K562 (cell line): ENCODE data around the gene TMC6. TPM values are rescaled to one million over a fixed set of nuclear protein-coding genes. Genes with fewer than 3 reads are reported as not detected.
A peak's percentile ranks its signal among the peaks of the same experiment; 100 is the strongest.

Experiments
- CXXC5 ChIP-seq: fragments of 250-450 bp; sonication (Bioruptor Pico); IDR thresholded peaks from 2 replicates; pipeline ENCODE4 v1.8.0; 2022; ENCODE audit warnings: inconsistent platforms, mild to moderate bottlenecking, moderate library complexity
- FIP1L1 ChIP-seq: fragments of 200-400 bp; formaldehyde crosslinking; IDR thresholded peaks from 2 replicates; pipeline ENCODE4 v1.6.1; 2018; ENCODE audit warnings: mild to moderate bottlenecking, low read depth, low read length; ENCODE audit not compliant: poor library complexity, severe bottlenecking
- HNRNPH1 ChIP-seq: fragments of 200-400 bp; formaldehyde crosslinking; optimal IDR thresholded peaks from 2 replicates; pipeline ENCODE3; 2017; ENCODE audit warnings: low read depth, mild to moderate bottlenecking, low read length, moderate library complexity
- L3MBTL2 ChIP-seq: fragments of 450-650 bp; IDR thresholded peaks from 2 replicates; pipeline ENCODE4 v1.6.1; 2016; ENCODE audit warnings: mild to moderate bottlenecking, moderate library complexity
- MAFF ChIP-seq: IDR thresholded peaks from 2 replicates; pipeline ENCODE4 v1.6.1; 2012; ENCODE audit warnings: low read length, improper control_type of control experiment
- MAZ ChIP-seq, 2 experiments: fragments of 450-650 bp in 1 of 2; sonication (generic) in 1 of 2; formaldehyde crosslinking; IDR thresholded peaks in 1 of 2; conservative IDR thresholded peaks in 1 of 2; 2 replicates each; pipeline versions ENCODE4 v1.4.0 to v1.5.0; 2020; ENCODE audit warnings: mild to moderate bottlenecking in 1 of 2, missing genetic modification reagents in 1 of 2
- NFIC ChIP-seq: fragments of 450-650 bp; IDR thresholded peaks from 2 replicates; pipeline ENCODE4 v1.6.1; 2017; ENCODE audit warnings: mild to moderate bottlenecking, inconsistent platforms
- NR2C1 ChIP-seq, 2 experiments: fragments of 450-650 bp; IDR thresholded peaks; 2 replicates each; pipeline ENCODE4 v1.6.1; 2017; ENCODE audit warnings: mild to moderate bottlenecking in 2 of 2, antibody characterized with exemption in 1 of 2, inconsistent platforms in 1 of 2, missing compliant biosample characterization in 1 of 2, missing genetic modification characterization in 1 of 2
- NRF1 ChIP-seq, 2 experiments: fragments of 450-650 bp; IDR thresholded peaks in 1 of 2; conservative IDR thresholded peaks in 1 of 2; 2 replicates each; pipeline ENCODE4 v1.6.1; 2014; ENCODE audit warnings: mild to moderate bottlenecking in 2 of 2
- SMAD4 ChIP-seq: fragments of 250-450 bp; sonication (Bioruptor Pico); conservative IDR thresholded peaks from 2 replicates; pipeline ENCODE4 v1.8.0; 2021; ENCODE audit warnings: inconsistent platforms, mild to moderate bottlenecking, moderate library complexity
- TAF15 ChIP-seq: fragments of 200-400 bp; formaldehyde crosslinking; IDR thresholded peaks from 2 replicates; pipeline ENCODE4 v1.6.1; 2017; ENCODE audit warnings: mild to moderate bottlenecking, low read depth, low read length, moderate library complexity
- TBL1XR1 ChIP-seq, 2 experiments: IDR thresholded peaks; 2 replicates each; pipeline ENCODE4 v1.6.1; 2012; ENCODE audit warnings: improper control_type of control experiment in 2 of 2, low read length in 2 of 2, mild to moderate bottlenecking in 1 of 2
- THRAP3 ChIP-seq: fragments of 450-650 bp; IDR thresholded peaks from 2 replicates; pipeline ENCODE4 v1.6.1; 2016; ENCODE audit warnings: mild to moderate bottlenecking, inconsistent platforms, borderline replicate concordance
- ZFX ChIP-seq: sonication (generic); formaldehyde crosslinking; IDR thresholded peaks from 2 replicates; pipeline ENCODE4 v1.8.0; 2022; ENCODE audit warnings: mild to moderate bottlenecking, missing genetic modification reagents, moderate library complexity
- polyA plus RNA-seq, 8 experiments: library from polyadenylated mRNA; depleted of rRNA in 4 of 8; stranded (reverse) in 5 of 8; unstranded in 3 of 8; fragments of >200 nt; fragmentation: Nextera tagmentation in 2 of 8; fragmentation: Illumina TruSeq in 1 of 8; extraction: Ambion mirVana in 2 of 8; extraction: Trizol in 1 of 8; gene quantifications; 2 replicates each; pipeline versions ENCODE4 v1.2.1 to v1.2.3, GENCODE V29; 2011 to 2014; ENCODE audit warnings: inconsistent platforms in 1 of 8, missing spikeins in 1 of 8
- total RNA-seq, 7 experiments: library from RNA; depleted of rRNA in 6 of 7; stranded (reverse); fragments of >200 nt in 6 of 7; fragmentation: Illumina TruSeq in 2 of 7; extraction: Trizol in 2 of 7; gene quantifications; 2 replicates each; pipeline versions ENCODE4 v1.2.1 to v1.2.3, GENCODE V29; 2011 to 2021; ENCODE audit warnings: low replicate concordance in 1 of 7
- TF ChIP-seq, protein P1 (sequence below), 2 experiments: fragments of 450-650 bp; formaldehyde crosslinking in 1 of 2; IDR thresholded peaks; 2 replicates each; pipeline versions ENCODE4 v1.4.0 to v1.6.1; 2014 to 2020; ENCODE audit warnings: mild to moderate bottlenecking in 2 of 2, borderline replicate concordance in 1 of 2, low read depth in 1 of 2
- TF ChIP-seq, protein P2 (sequence below), 2 experiments: fragments of 450-650 bp; conservative IDR thresholded peaks; 2 replicates each; pipeline ENCODE4 v1.6.1; 2017; ENCODE audit warnings: mild to moderate bottlenecking in 2 of 2, moderate library complexity in 2 of 2
- TF ChIP-seq, protein P3 (sequence below): sonication (generic); formaldehyde crosslinking; IDR thresholded peaks from 2 replicates; pipeline ENCODE4 v1.9.0; 2022; ENCODE audit warnings: mild to moderate bottlenecking, missing genetic modification reagents

Gene TMC6
- total and polyA plus RNA-seq, 9 of the 15 experiments (the other 6 are each of a cell fraction or from before 2014, with no cell fraction given), result 4.1 to 351 (median 66.9) TPM

DNA sequence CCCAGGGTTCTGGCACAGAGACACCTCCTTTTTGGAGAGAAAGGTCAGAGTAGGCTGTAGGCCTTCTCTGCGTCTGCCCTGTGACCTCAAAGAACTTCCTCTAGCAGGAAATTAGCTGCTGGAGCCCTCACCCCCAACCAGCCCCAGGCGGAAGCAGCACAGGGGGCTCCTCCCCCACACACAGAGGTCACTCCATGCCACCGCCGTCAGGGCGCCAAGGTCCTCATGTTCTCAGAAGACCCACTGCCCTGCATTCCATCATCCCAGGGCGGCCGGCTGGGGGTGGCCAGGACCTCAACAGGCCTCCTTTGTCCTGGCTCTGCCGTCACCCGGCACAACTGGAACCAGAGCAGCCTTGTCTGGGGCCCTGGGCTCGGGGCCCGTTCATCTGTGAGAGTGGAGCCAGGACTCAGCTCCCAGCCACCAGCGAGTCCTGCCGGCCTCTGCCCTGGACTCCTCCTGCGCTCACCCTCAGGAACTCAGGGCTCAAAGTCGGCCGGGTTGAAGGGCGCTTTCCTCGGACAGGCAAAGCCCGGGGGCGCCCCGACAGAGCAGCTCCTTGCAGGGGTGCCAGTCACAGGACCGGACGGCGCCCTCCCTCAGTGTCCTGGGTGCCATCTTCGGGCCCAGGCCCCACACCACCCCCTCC lies 1.2 kb downstream of the TMC6 start (continued):
- TF ChIP-seq CXXC5 (CRISPR knock-in tag), result peak; percentile 35; the same call in 1 of the 2 replicates
- TF ChIP-seq, protein P1, sequence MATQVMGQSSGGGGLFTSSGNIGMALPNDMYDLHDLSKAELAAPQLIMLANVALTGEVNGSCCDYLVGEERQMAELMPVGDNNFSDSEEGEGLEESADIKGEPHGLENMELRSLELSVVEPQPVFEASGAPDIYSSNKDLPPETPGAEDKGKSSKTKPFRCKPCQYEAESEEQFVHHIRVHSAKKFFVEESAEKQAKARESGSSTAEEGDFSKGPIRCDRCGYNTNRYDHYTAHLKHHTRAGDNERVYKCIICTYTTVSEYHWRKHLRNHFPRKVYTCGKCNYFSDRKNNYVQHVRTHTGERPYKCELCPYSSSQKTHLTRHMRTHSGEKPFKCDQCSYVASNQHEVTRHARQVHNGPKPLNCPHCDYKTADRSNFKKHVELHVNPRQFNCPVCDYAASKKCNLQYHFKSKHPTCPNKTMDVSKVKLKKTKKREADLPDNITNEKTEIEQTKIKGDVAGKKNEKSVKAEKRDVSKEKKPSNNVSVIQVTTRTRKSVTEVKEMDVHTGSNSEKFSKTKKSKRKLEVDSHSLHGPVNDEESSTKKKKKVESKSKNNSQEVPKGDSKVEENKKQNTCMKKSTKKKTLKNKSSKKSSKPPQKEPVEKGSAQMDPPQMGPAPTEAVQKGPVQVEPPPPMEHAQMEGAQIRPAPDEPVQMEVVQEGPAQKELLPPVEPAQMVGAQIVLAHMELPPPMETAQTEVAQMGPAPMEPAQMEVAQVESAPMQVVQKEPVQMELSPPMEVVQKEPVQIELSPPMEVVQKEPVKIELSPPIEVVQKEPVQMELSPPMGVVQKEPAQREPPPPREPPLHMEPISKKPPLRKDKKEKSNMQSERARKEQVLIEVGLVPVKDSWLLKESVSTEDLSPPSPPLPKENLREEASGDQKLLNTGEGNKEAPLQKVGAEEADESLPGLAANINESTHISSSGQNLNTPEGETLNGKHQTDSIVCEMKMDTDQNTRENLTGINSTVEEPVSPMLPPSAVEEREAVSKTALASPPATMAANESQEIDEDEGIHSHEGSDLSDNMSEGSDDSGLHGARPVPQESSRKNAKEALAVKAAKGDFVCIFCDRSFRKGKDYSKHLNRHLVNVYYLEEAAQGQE (IDR thresholded peaks at IDR 0.05; ENCODE audit: borderline replicate concordance), result peak; percentile 44
- TF ChIP-seq, protein P1 (CRISPR knock-in tag; IDR thresholded peaks at IDR 0.05; ENCODE audit: low read depth), result no peak
- 0 out of 2 replicates have a peak, but pooled peaks have one; percentile 21 for TF ChIP-seq L3MBTL2
- peak; percentile 27 to 47; a peak in 2 of 4 replicates for TF ChIP-seq NRF1 (conservative IDR thresholded peaks at IDR 0.05 in 1 of 2, IDR thresholded peaks at IDR 0.05 in 1 of 2)
- TF ChIP-seq TAF15, result no peak
- TF ChIP-seq HNRNPH1, result no peak
- TF ChIP-seq, protein P2, sequence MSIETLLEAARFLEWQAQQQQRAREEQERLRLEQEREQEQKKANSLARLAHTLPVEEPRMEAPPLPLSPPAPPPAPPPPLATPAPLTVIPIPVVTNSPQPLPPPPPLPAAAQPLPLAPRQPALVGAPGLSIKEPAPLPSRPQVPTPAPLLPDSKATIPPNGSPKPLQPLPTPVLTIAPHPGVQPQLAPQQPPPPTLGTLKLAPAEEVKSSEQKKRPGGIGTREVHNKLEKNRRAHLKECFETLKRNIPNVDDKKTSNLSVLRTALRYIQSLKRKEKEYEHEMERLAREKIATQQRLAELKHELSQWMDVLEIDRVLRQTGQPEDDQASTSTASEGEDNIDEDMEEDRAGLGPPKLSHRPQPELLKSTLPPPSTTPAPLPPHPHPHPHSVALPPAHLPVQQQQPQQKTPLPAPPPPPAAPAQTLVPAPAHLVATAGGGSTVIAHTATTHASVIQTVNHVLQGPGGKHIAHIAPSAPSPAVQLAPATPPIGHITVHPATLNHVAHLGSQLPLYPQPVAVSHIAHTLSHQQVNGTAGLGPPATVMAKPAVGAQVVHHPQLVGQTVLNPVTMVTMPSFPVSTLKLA (conservative IDR thresholded peaks at IDR 0.05), result peak in 1 of 2 experiments; percentile 49; a peak in 2 of 4 replicates
- TF ChIP-seq, protein P3, sequence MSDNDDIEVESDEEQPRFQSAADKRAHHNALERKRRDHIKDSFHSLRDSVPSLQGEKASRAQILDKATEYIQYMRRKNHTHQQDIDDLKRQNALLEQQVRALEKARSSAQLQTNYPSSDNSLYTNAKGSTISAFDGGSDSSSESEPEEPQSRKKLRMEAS (CRISPR knock-in tag), result peak; percentile 39
- TF ChIP-seq NFIC, result peak; percentile 19; the same call in 1 of the 2 replicates
- TF ChIP-seq SMAD4, result peak; percentile 83
- TF ChIP-seq THRAP3, result no peak
- TF ChIP-seq FIP1L1, result peak; percentile 20
- peak; percentile 87 for TF ChIP-seq NR2C1 (IDR thresholded peaks at IDR 0.05)
- peak; percentile 91 for TF ChIP-seq NR2C1 (tag; IDR thresholded peaks at IDR 0.05)
- TF ChIP-seq MAFF, result no peak
- TF ChIP-seq MAZ (CRISPR knock-in tag; conservative IDR thresholded peaks at IDR 0.05 in 1 of 2, IDR thresholded peaks at IDR 0.05 in 1 of 2), result peak; percentile 44 to 78; a peak in 2 of 4 replicates
- peak in 1 of 2 experiments; percentile 59; a peak in 2 of 4 replicates for TF ChIP-seq TBL1XR1 (IDR thresholded peaks at IDR 0.05; ENCODE audit: low read length in 2 of 2)
- peak; percentile 46; the same call in 1 of the 2 replicates for TF ChIP-seq ZFX (CRISPR knock-in tag)
